ENCODE results near the gene FAM234B.

GRCh38 chr12:13042666-13043230 is 1.4 kb upstream of the FAM234B start:
- TF ChIP-seq CTCF (IDR thresholded peaks at IDR 0.05 in 4 of 5, conservative IDR thresholded peaks at IDR 0.05 in 1 of 5) = no peak
- no peak for TF ChIP-seq POLR2A (IDR thresholded peaks at IDR 0.05)
